Suprapubic skin (tissue), 4 donors: Measurements from ENCODE around the gene DPM1. TPM values are rescaled to one million over a fixed set of nuclear protein-coding genes. Genes with fewer than 3 reads are reported as not detected.
A peak's percentile ranks its signal among the peaks of the same experiment; 100 is the strongest.

ENCODE experiments used
- DNase-seq, 2 donors: peaks; one replicate each; pipeline ENCODE4 v3.0.0-alpha.2; 2019; ENCODE audit warnings: low spot score in 2 of 2
- H3K27ac ChIP-seq: fragments of 200-600 bp; sonication (generic); one replicate; pipeline ENCODE4 v1.5.1; 2019
- H3K27me3 ChIP-seq: fragments of 200-600 bp; sonication (generic); one replicate; pipeline ENCODE4 v1.5.1; 2019
- H3K36me3 ChIP-seq: fragments of 200-600 bp; sonication (generic); one replicate; pipeline ENCODE4 v1.5.1; 2019
- H3K4me1 ChIP-seq: fragments of 200-600 bp; sonication (generic); one replicate; pipeline ENCODE4 v1.5.1; 2019
- H3K4me3 ChIP-seq: fragments of 200-600 bp; sonication (generic); one replicate; pipeline ENCODE4 v1.5.1; 2019; ENCODE audit warnings: mild to moderate bottlenecking
- H3K9me3 ChIP-seq: fragments of 200-600 bp; sonication (generic); one replicate; pipeline ENCODE4 v1.5.1; 2019
- CTCF ChIP-seq, 2 donors: fragments of 200-600 bp in 1 of 2; fragments of 450-650 bp in 1 of 2; sonication (generic) in 1 of 2; IDR thresholded peaks; one replicate each; pipeline ENCODE4 v1.5.1; 2016 to 2019; ENCODE audit warnings: antibody characterized with exemption in 2 of 2, mild to moderate bottlenecking in 1 of 2, moderate library complexity in 1 of 2
- EP300 ChIP-seq: sonication (generic); formaldehyde crosslinking; IDR thresholded peaks from one replicate; pipeline ENCODE4 v1.6.1; 2017; ENCODE audit warnings: antibody characterized with exemption
- POLR2A ChIP-seq, 2 donors: fragments of 450-650 bp; IDR thresholded peaks; one replicate each; pipeline ENCODE4 v1.6.1; 2017; ENCODE audit warnings: antibody characterized with exemption in 2 of 2, mild to moderate bottlenecking in 2 of 2, moderate library complexity in 2 of 2
- POLR2AphosphoS5 ChIP-seq, 3 donors: sonication (generic); formaldehyde crosslinking; IDR thresholded peaks; one replicate each; pipeline ENCODE4 v1.6.1; 2017; ENCODE audit warnings: antibody characterized with exemption in 3 of 3
- WGBS: methylation state at CpG from one replicate; pipeline ENCODE4 v1.1.5; 2018; 5-methylcytosine and 5-hydroxymethylcytosine counted together
- total RNA-seq, 4 donors: library from RNA; depleted of rRNA; stranded (reverse); fragments of >200 nt; gene quantifications; one replicate each; pipeline ENCODE4 v1.1.0, GENCODE V29; 2016

Gene DPM1
- total RNA-seq, 4 donors from 2014 or later = 30.5 to 54.3 (median 41.5) TPM

- no peaks in the 10 kb centered on the region for H3K36me3 ChIP-seq
- WGBS = 91% methylated on average over 9 of the region's 9 CpGs
- peaks cover 3% of the 10 kb centered on the region for H3K27me3 ChIP-seq
- H3K27ac ChIP-seq = no peak overlapping the region
- TF ChIP-seq EP300 (no peak), POLR2A (IDR thresholded peaks at IDR 0.05) (no peak), CTCF (IDR thresholded peaks at IDR 0.05) (no peak), POLR2AphosphoS5 (IDR thresholded peaks at IDR 0.05) (no peak)
- peak in 1 of 2 donors; percentile 40 for DNase-seq
- no peaks in the 10 kb centered on the region for H3K4me1 ChIP-seq
- no peak overlapping the region for H3K4me3 ChIP-seq
- no peaks in the 10 kb centered on the region for H3K9me3 ChIP-seq
These were observed 10.0 kb upstream of the DPM1 start for GRCh38 chr20:50968289-50968688.

- TF ChIP-seq POLR2AphosphoS5 (IDR thresholded peaks at IDR 0.05) = no peak
- no peak for TF ChIP-seq POLR2A (IDR thresholded peaks at IDR 0.05)
- TF ChIP-seq EP300 = no peak
- TF ChIP-seq CTCF (IDR thresholded peaks at IDR 0.05) = no peak
- no peak overlapping the region for H3K4me3 ChIP-seq
- no peaks in the 10 kb centered on the region for H3K4me1 ChIP-seq
- H3K27ac ChIP-seq = no peak overlapping the region
- WGBS = 46% methylated on average over 7 of the region's 7 CpGs
- no peaks in the 10 kb centered on the region for H3K9me3 ChIP-seq
- peaks cover 3% of the 10 kb centered on the region for H3K27me3 ChIP-seq
- H3K36me3 ChIP-seq = peaks cover 1% of the 10 kb centered on the region
- peak in 1 of 2 donors; percentile 10 for DNase-seq
These were observed 9.3 kb upstream of the DPM1 start for GRCh38 chr20:50967586-50967985.

GRCh38 chr20:50959543-50960126 is 1.3 kb upstream of the DPM1 start:
- peaks cover 8% of the 10 kb centered on the region for H3K36me3 ChIP-seq
- no peaks in the 10 kb centered on the region for H3K27me3 ChIP-seq
- 82% methylated on average over 12 of the region's 25 CpGs for WGBS
- H3K4me1 ChIP-seq = peaks cover 38% of the 10 kb centered on the region
- H3K4me3 ChIP-seq = peak overlapping the region; percentile 92
- DNase-seq = no peak
- TF ChIP-seq EP300 (no peak), POLR2AphosphoS5 (IDR thresholded peaks at IDR 0.05) (no peak), CTCF (IDR thresholded peaks at IDR 0.05) (no peak), POLR2A (IDR thresholded peaks at IDR 0.05) (no peak)
- H3K9me3 ChIP-seq = no peaks in the 10 kb centered on the region
- peak overlapping the region; percentile 95 for H3K27ac ChIP-seq

- peaks cover 12% of the 10 kb centered on the region for H3K36me3 ChIP-seq
- peak within 1 kb of the TSS; percentile 92 for H3K4me3 ChIP-seq
- H3K27ac ChIP-seq = peak within 1 kb of the TSS; percentile 95
- 1% methylated on average over 25 of the region's 67 CpGs for WGBS
- DNase-seq = peak; percentile 91 to 92
- peaks cover 38% of the 10 kb centered on the region for H3K4me1 ChIP-seq
- TF ChIP-seq POLR2A (IDR thresholded peaks at IDR 0.05) = no peak
- TF ChIP-seq POLR2AphosphoS5 (IDR thresholded peaks at IDR 0.05) = peak in 2 of 3 donors; percentile 32 to 38
- no peaks in the 10 kb centered on the region for H3K9me3 ChIP-seq
- no peaks in the 10 kb centered on the region for H3K27me3 ChIP-seq
These were observed 547 bp upstream of the DPM1 start, which contains the start of gene MOCS3 for GRCh38 chr20:50958615-50959542. Gene MOCS3, plus strand, starts transcription at chr20:50958818. Its CDS starts 25 bp downstream, at chr20:50958843.

- H3K36me3 ChIP-seq = peaks cover 15% of the 10 kb centered on the region
- peaks cover 38% of the 10 kb centered on the region for H3K4me1 ChIP-seq
These were observed 1.1 kb downstream of the DPM1 start for GRCh38 chr20:50957276-50957675.

More at GRCh38 chr20:50957276-50957675, 1.1 kb downstream of the DPM1 start:
- H3K27me3 ChIP-seq = no peaks in the 10 kb centered on the region
- no peak for DNase-seq
- no peaks in the 10 kb centered on the region for H3K9me3 ChIP-seq
- no peak for TF ChIP-seq POLR2A (IDR thresholded peaks at IDR 0.05)
- TF ChIP-seq POLR2AphosphoS5 (IDR thresholded peaks at IDR 0.05) = no peak
- TF ChIP-seq CTCF (IDR thresholded peaks at IDR 0.05) = no peak
- TF ChIP-seq EP300 = no peak
- WGBS = 13% methylated on average over 7 of the region's 7 CpGs
- peak overlapping the region; percentile 92 for H3K4me3 ChIP-seq
- H3K27ac ChIP-seq = peak overlapping the region; percentile 95
